Measurements from ENCODE around the gene SMC1A.
"Not testable (repeated sequence)": the region's sequence is repeated elsewhere in the genome, so short reads cannot be mapped to it uniquely, and the experiment has no call there.

SMC1A gene
- 99.3 to 117 reads per million in 2 donors for total RNA-seq

GRCh38 chrX:53422086-53422860 is at the start of gene SMC1A:
SMC1A (minus strand) TSS chrX:53422654; CDS start chrX:53422600, 54 bp downstream.
- DNase-seq = peak; percentile 80

- no peak for DNase-seq
Measured at GRCh38 chrX:53471346-53471745, 48.9 kb upstream of the SMC1A start.

- not testable (repeated sequence) for DNase-seq
Measured at GRCh38 chrX:53468659-53469058, 46.2 kb upstream of the SMC1A start.

- DNase-seq = no peak
Measured at GRCh38 chrX:53458082-53458481, 35.6 kb upstream of the SMC1A start.

GRCh38 chrX:53456254-53456653 is 33.8 kb upstream of the SMC1A start:
- no peak for DNase-seq

GRCh38 chrX:53452812-53453211 is 30.4 kb upstream of the SMC1A start:
- DNase-seq = no peak

- no peak for DNase-seq
Measured at GRCh38 chrX:53449632-53450031, 27.2 kb upstream of the SMC1A start.

GRCh38 chrX:53447441-53447840 is 25.0 kb upstream of the SMC1A start:
- DNase-seq = no peak

GRCh38 chrX:53445977-53446376 is 23.5 kb upstream of the SMC1A start:
- DNase-seq = no peak

- no peak for DNase-seq
Measured at GRCh38 chrX:53442322-53442631, 19.8 kb upstream of the SMC1A start.

GRCh38 chrX:53441531-53442321 is 19.3 kb upstream of the SMC1A start:
- peak; percentile 57 for DNase-seq

- DNase-seq = no peak
Measured at GRCh38 chrX:53440621-53441517, 18.4 kb upstream of the SMC1A start.

GRCh38 chrX:53440101-53440500 is 17.6 kb upstream of the SMC1A start:
- no peak for DNase-seq

GRCh38 chrX:53438832-53439230 is 16.4 kb upstream of the SMC1A start:
- no peak for DNase-seq

- DNase-seq = no peak
Measured at GRCh38 chrX:53438174-53438831, 15.8 kb upstream of the SMC1A start.

- no peak for DNase-seq
Measured at GRCh38 chrX:53437206-53437605, 14.8 kb upstream of the SMC1A start.

- no peak for DNase-seq
Measured at GRCh38 chrX:53435997-53436396, 13.5 kb upstream of the SMC1A start.

- DNase-seq = peak; percentile 76
Measured at GRCh38 chrX:53433651-53434639, 11.5 kb upstream of the SMC1A start, which contains the start of gene HSD17B10. HSD17B10 (minus strand) TSS chrX:53434370; CDS start chrX:53434345, 25 bp downstream.

- no peak for DNase-seq
Measured at GRCh38 chrX:53430231-53430630, 7.8 kb upstream of the SMC1A start.

GRCh38 chrX:53429755-53430154 is 7.3 kb upstream of the SMC1A start:
- DNase-seq = no peak

GRCh38 chrX:53422861-53423306 is 430 bp upstream of the SMC1A start, which contains the start of gene RIBC1:
RIBC1 (plus strand) TSS chrX:53422873; CDS start chrX:53426277, 3,404 bp downstream.
- DNase-seq = no peak

Data from activated gamma-delta T cell (primary cell).